HepG2 (cell line): ENCODE data around the gene TRPV2. TPM values are rescaled to one million over a fixed set of nuclear protein-coding genes. Genes with fewer than 3 reads are reported as not detected.
A peak's percentile ranks its signal among the peaks of the same experiment; 100 is the strongest.

Experiments used
- ATF7-NPFF ChIP-seq: sonication (generic); formaldehyde crosslinking; IDR thresholded peaks from 2 replicates; pipeline ENCODE4 v1.8.1; 2023; ENCODE audit warnings: mild to moderate bottlenecking, low read depth, missing genetic modification reagents, moderate library complexity
- CBX2 ChIP-seq, 2 experiments: fragments of 200-600 bp in 1 of 2; sonication (generic); formaldehyde crosslinking in 1 of 2; IDR thresholded peaks; 2 replicates each; pipeline versions ENCODE4 v1.7.0 to v1.8.1; 2018 to 2022; ENCODE audit warnings: low read depth in 2 of 2, low read length in 1 of 2, mild to moderate bottlenecking in 1 of 2, missing genetic modification reagents in 1 of 2
- DMAP1 ChIP-seq: IDR thresholded peaks from 2 replicates; pipeline ENCODE4 v1.6.1; 2016
- FOSL2 ChIP-seq: sonication (generic); formaldehyde crosslinking; IDR thresholded peaks from 2 replicates; pipeline ENCODE4 v1.4.0; 2020; ENCODE audit warnings: missing genetic modification reagents
- HNRNPK ChIP-seq: fragments of 200-400 bp; formaldehyde crosslinking; IDR thresholded peaks from 2 replicates; pipeline ENCODE4 v1.6.1; 2018; ENCODE audit warnings: low read length, low read depth, moderate library complexity, mild to moderate bottlenecking; ENCODE audit not compliant: poor library complexity, severe bottlenecking
- MIER3 ChIP-seq: IDR thresholded peaks from 2 replicates; pipeline ENCODE4 v1.6.1; 2016; ENCODE audit warnings: missing compliant biosample characterization, borderline replicate concordance
- MXD4 ChIP-seq: IDR thresholded peaks from 2 replicates; pipeline ENCODE4 v1.6.1; 2016; ENCODE audit warnings: mild to moderate bottlenecking, missing biosample characterization, missing genetic modification reagents
- NBN ChIP-seq: fragments of 450-650 bp; conservative IDR thresholded peaks from 2 replicates; pipeline ENCODE4 v1.6.1; 2017
- NCOA5 ChIP-seq: sonication (generic); formaldehyde crosslinking; IDR thresholded peaks from 2 replicates; pipeline ENCODE4 v1.4.0; 2020; ENCODE audit warnings: missing genetic modification reagents
- NFYB ChIP-seq: sonication (generic); formaldehyde crosslinking; IDR thresholded peaks from 2 replicates; pipeline ENCODE4 v1.4.0; 2020; ENCODE audit warnings: missing genetic modification reagents
- PBX2 ChIP-seq: IDR thresholded peaks from 2 replicates; pipeline ENCODE4 v1.6.1; 2016; ENCODE audit warnings: control low read depth
- RFX3 ChIP-seq: IDR thresholded peaks from 2 replicates; pipeline ENCODE4 v1.6.1; 2016; ENCODE audit warnings: missing biosample characterization, missing genetic modification reagents
- SAFB2 ChIP-seq: sonication (generic); formaldehyde crosslinking; IDR thresholded peaks from 2 replicates; pipeline ENCODE4 v1.5.1; 2020; ENCODE audit warnings: missing genetic modification reagents, low read depth, mild to moderate bottlenecking, borderline replicate concordance
- SRSF9 ChIP-seq: fragments of 200-400 bp; formaldehyde crosslinking; IDR thresholded peaks from 2 replicates; pipeline ENCODE4 v1.6.1; 2018; ENCODE audit warnings: borderline replicate concordance, mild to moderate bottlenecking, low read depth, low read length; ENCODE audit not compliant: insufficient read depth, poor library complexity, severe bottlenecking
- USF2 ChIP-seq, 2 experiments: sonication (generic) in 1 of 2; formaldehyde crosslinking in 1 of 2; IDR thresholded peaks; 2 replicates each; pipeline versions ENCODE4 v1.5.1 to v1.6.1; 2011 to 2020; ENCODE audit warnings: borderline replicate concordance in 1 of 2, low read depth in 1 of 2, low read length in 1 of 2, mild to moderate bottlenecking in 1 of 2, missing genetic modification reagents in 1 of 2, moderate library complexity in 1 of 2
- ZNF484 ChIP-seq: sonication (generic); formaldehyde crosslinking; IDR thresholded peaks from 2 replicates; pipeline ENCODE4 v1.5.1; 2020; ENCODE audit warnings: mild to moderate bottlenecking, low read depth, missing genetic modification reagents, borderline replicate concordance
- ZNF652 ChIP-seq: IDR thresholded peaks from 2 replicates; pipeline ENCODE4 v1.6.1; 2016; ENCODE audit warnings: low read depth, borderline replicate concordance
- ZNF678 ChIP-seq: sonication (generic); formaldehyde crosslinking; IDR thresholded peaks from 2 replicates; pipeline ENCODE4 v1.4.0; 2020; ENCODE audit warnings: mild to moderate bottlenecking, missing genetic modification reagents
- ZNF747 ChIP-seq: sonication (generic); formaldehyde crosslinking; IDR thresholded peaks from 2 replicates; pipeline ENCODE4 v1.8.1; 2023; ENCODE audit warnings: missing genetic modification reagents, mild to moderate bottlenecking, borderline replicate concordance
- ZNF768 ChIP-seq: sonication (generic); formaldehyde crosslinking; IDR thresholded peaks from 2 replicates; pipeline ENCODE4 v1.4.0; 2020; ENCODE audit warnings: missing genetic modification reagents
- ZNF790 ChIP-seq: sonication (generic); formaldehyde crosslinking; IDR thresholded peaks from 2 replicates; pipeline ENCODE4 v1.8.0; 2022; ENCODE audit warnings: missing genetic modification reagents, mild to moderate bottlenecking, borderline replicate concordance
- polyA plus RNA-seq, 8 experiments: library from polyadenylated mRNA; depleted of rRNA in 3 of 8; stranded (reverse) in 7 of 8; unstranded in 1 of 8; fragments of >200 nt; fragmentation: Illumina TruSeq in 4 of 8; extraction: Trizol in 4 of 8; gene quantifications; 2 replicates each; pipeline versions ENCODE4 v1.2.1 to v1.2.3, GENCODE V29; 2011 to 2016; ENCODE audit warnings: low read depth in 4 of 8, missing spikeins in 1 of 8, mixed read lengths in 1 of 8; ENCODE audit not compliant: insufficient read depth in 1 of 8
- total RNA-seq, 5 experiments: library from RNA; depleted of rRNA; stranded (reverse); fragments of >200 nt; fragmentation: Illumina TruSeq; extraction: Trizol; gene quantifications; 2 replicates each; pipeline ENCODE4 v1.2.3, GENCODE V29; 2016; ENCODE audit warnings: low read depth in 1 of 5
- TF ChIP-seq, protein P1 (sequence below): sonication (generic); formaldehyde crosslinking; conservative IDR thresholded peaks from 2 replicates; pipeline ENCODE4 v1.8.0; 2022; ENCODE audit warnings: low read depth, missing genetic modification reagents
- TF ChIP-seq, protein P2 (sequence below): sonication (generic); formaldehyde crosslinking; IDR thresholded peaks from 2 replicates; pipeline ENCODE4 v1.8.1; 2023; ENCODE audit warnings: mild to moderate bottlenecking, moderate library complexity, missing genetic modification reagents

TRPV2 gene
- total and polyA plus RNA-seq, 2 of the 13 experiments (the other 11 are each of a cell fraction or from before 2014, with no cell fraction given): 13.6 to 21.3 TPM

DNA sequence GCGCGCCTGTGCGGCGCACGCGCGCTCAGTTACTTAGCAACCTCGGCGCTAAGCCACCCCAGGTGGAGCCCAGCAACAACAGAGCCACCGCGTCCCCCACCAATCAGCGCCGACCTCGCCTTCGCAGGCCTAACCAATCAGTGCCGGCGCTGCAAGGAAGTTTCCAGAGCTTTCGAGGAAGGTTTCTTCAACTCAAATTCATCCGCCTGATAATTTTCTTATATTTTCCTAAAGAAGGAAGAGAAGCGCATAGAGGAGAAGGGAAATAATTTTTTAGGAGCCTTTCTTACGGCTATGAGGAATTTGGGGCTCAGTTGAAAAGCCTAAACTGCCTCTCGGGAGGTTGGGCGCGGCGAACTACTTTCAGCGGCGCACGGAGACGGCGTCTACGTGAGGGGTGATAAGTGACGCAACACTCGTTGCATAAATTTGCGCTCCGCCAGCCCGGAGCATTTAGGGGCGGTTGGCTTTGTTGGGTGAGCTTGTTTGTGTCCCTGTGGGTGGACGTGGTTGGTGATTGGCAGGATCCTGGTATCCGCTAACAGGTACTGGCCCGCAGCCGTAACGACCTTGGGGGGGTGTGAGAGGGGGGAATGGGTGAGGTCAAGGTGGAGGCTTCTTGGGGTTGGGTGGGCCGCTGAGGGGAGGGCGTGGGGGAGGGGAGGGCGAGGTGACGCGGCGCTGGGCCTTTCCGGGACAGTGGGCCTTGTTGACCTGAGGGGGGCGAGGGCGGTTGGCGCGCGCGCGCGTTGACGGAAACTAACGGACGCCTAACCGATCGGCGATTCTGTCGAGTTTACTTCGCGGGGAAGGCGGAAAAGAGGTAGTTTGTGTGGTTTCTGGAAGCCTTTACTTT is 34.5 kb upstream of the TRPV2 start, which contains the start of gene UBB (continued):
- TF ChIP-seq RFX3 (CRISPR knock-in tag) (peak; percentile 55; the same call in 1 of the 2 replicates), MIER3 (CRISPR knock-in tag) (peak; percentile 61; the same call in 1 of the 2 replicates), ZNF678 (CRISPR knock-in tag) (no peak), NBN (no peak), SRSF9 (no peak), ATF7-NPFF (CRISPR knock-in tag) (peak; percentile 79; the same call in 1 of the 2 replicates), SAFB2 (CRISPR knock-in tag) (no peak), PBX2 (CRISPR knock-in tag) (peak; percentile 64), NCOA5 (CRISPR knock-in tag) (no peak), USF2 (IDR thresholded peaks at IDR 0.05; ENCODE audit: low read depth, low read length) (no peak), USF2 (CRISPR knock-in tag; IDR thresholded peaks at IDR 0.05; ENCODE audit: borderline replicate concordance) (no peak; the same call in 1 of the 2 replicates), FOSL2 (CRISPR knock-in tag) (no peak), ZNF652 (CRISPR knock-in tag) (no peak), MXD4 (CRISPR knock-in tag) (no peak), ZNF747 (CRISPR knock-in tag) (0 out of 2 replicates have a peak, but pooled peaks have one; percentile 57), ZNF790 (CRISPR knock-in tag) (no peak), ZNF768 (CRISPR knock-in tag) (0 out of 2 replicates have a peak, but pooled peaks have one; percentile 27), DMAP1 (CRISPR knock-in tag) (peak; percentile 87), CBX2 (IDR thresholded peaks at IDR 0.05; ENCODE audit: low read depth, low read length) (no peak), CBX2 (CRISPR knock-in tag; IDR thresholded peaks at IDR 0.05; ENCODE audit: low read depth) (no peak), HNRNPK (peak; percentile 88), ZNF484 (CRISPR knock-in tag) (no peak), NFYB (peak; percentile 85)
- TF ChIP-seq, protein P1, sequence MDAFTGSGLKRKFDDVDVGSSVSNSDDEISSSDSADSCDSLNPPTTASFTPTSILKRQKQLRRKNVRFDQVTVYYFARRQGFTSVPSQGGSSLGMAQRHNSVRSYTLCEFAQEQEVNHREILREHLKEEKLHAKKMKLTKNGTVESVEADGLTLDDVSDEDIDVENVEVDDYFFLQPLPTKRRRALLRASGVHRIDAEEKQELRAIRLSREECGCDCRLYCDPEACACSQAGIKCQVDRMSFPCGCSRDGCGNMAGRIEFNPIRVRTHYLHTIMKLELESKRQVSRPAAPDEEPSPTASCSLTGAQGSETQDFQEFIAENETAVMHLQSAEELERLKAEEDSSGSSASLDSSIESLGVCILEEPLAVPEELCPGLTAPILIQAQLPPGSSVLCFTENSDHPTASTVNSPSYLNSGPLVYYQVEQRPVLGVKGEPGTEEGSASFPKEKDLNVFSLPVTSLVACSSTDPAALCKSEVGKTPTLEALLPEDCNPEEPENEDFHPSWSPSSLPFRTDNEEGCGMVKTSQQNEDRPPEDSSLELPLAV (CRISPR knock-in tag): no peak
- TF ChIP-seq, protein P2, sequence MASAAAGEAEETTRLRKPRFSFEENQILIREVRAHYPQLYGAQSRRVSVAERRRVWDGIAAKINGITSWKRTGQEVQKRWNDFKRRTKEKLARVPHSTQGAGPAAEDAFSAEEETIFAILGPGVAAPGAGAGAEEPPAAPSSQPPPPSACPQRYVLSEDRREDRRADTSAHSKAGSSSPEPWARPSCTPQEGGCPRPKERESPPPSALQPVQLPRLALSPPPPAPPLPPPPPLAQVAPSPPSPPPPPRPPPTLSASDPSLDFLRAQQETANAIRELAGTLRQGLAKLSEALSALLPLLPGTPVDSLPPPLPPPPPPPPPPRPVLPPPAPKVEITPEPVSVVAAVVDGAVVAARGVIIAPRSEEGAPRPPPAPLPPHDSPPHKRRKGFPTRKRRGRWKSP (CRISPR knock-in tag): peak; percentile 88; the same call in 1 of the 2 replicates
